HEK293T (cell line): ENCODE measurements around the gene EXOC4.

Experiments
- ARNT ChIP-seq: fragments of 450-650 bp; IDR thresholded peaks from 2 replicates; pipeline ENCODE4 v1.6.1; 2017; ENCODE audit warnings: mild to moderate bottlenecking
- BHLHE40 ChIP-seq: fragments of 450-650 bp; IDR thresholded peaks from 2 replicates; pipeline ENCODE4 v1.6.1; 2016; ENCODE audit warnings: mild to moderate bottlenecking, moderate library complexity, borderline replicate concordance
- CTBP1 ChIP-seq: fragments of 450-650 bp; IDR thresholded peaks from 2 replicates; pipeline ENCODE4 v1.6.1; 2016; ENCODE audit warnings: borderline replicate concordance
- ELF4 ChIP-seq: fragments of 450-650 bp; IDR thresholded peaks from 2 replicates; pipeline ENCODE4 v1.6.1; 2017; ENCODE audit warnings: antibody characterized with exemption
- FOXA1 ChIP-seq: fragments of 450-650 bp; IDR thresholded peaks from 2 replicates; pipeline ENCODE4 v1.6.1; 2016; ENCODE audit warnings: mild to moderate bottlenecking
- FOXK2 ChIP-seq: fragments of 450-650 bp; IDR thresholded peaks from 2 replicates; pipeline ENCODE4 v1.6.1; 2016; ENCODE audit warnings: mild to moderate bottlenecking
- FOXM1 ChIP-seq: fragments of 450-650 bp; IDR thresholded peaks from 2 replicates; pipeline ENCODE4 v1.6.1; 2017; ENCODE audit warnings: mild to moderate bottlenecking, borderline replicate concordance
- L3MBTL2 ChIP-seq: fragments of 450-650 bp; conservative IDR thresholded peaks from 2 replicates; pipeline ENCODE4 v1.6.1; 2016; ENCODE audit warnings: mild to moderate bottlenecking
- LEF1 ChIP-seq: fragments of 450-650 bp; IDR thresholded peaks from 2 replicates; pipeline ENCODE4 v1.6.1; 2017; ENCODE audit warnings: mild to moderate bottlenecking, borderline replicate concordance
- NFRKB ChIP-seq: fragments of 450-650 bp; IDR thresholded peaks from 2 replicates; pipeline ENCODE4 v1.6.1; 2016; ENCODE audit warnings: mild to moderate bottlenecking, moderate library complexity
- PKNOX1 ChIP-seq: fragments of 450-650 bp; IDR thresholded peaks from 2 replicates; pipeline ENCODE4 v1.6.1; 2016
- SP1 ChIP-seq: fragments of 450-650 bp; IDR thresholded peaks from 2 replicates; pipeline ENCODE4 v1.6.1; 2017
- SUZ12 ChIP-seq: fragments of 450-650 bp; IDR thresholded peaks from 2 replicates; pipeline ENCODE4 v1.6.1; 2016; ENCODE audit warnings: mild to moderate bottlenecking
- TARDBP ChIP-seq: fragments of 450-650 bp; IDR thresholded peaks from 2 replicates; pipeline ENCODE4 v1.6.1; 2016

GRCh38 chr7:133409966-133410365 lies 157.1 kb downstream of the EXOC4 start:
- TF ChIP-seq L3MBTL2 (no peak), BHLHE40 (no peak), TARDBP (no peak), ELF4 (no peak), SP1 (no peak), PKNOX1 (no peak), FOXK2 (no peak), SUZ12 (no peak), FOXM1 (no peak), CTBP1 (no peak), ARNT (no peak), LEF1 (no peak), FOXA1 (no peak), NFRKB (no peak)
